Activated CD4-positive, alpha-beta T cell treated with anti-CD3 and anti-CD28 coated beads for 36 hours (primary cell): ENCODE measurements around the gene TMC7. TPM values are rescaled to one million over a fixed set of nuclear protein-coding genes. Genes with fewer than 3 reads are reported as not detected.

Source experiments
- ATAC-seq: fragments of 200-7000 bp; cut with Tn5 transposase; one replicate; pipeline ENCODE4 v1.10.0; 2021; ENCODE audit warnings: mild to moderate bottlenecking, moderate library complexity
- CTCF ChIA-PET: fragments of 350-600 bp; sonication (Branson Sonifier 250); formaldehyde crosslinking; loops from one replicate; lab custom pipeline; 2021; ENCODE audit warnings: antibody characterized with exemption; lab: Charles Lee
- POLR2A ChIA-PET: fragments of 350-600 bp; sonication (Branson Sonifier 250); formaldehyde crosslinking; loops from one replicate; lab custom pipeline; 2021; ENCODE audit warnings: antibody characterized with exemption, inconsistent platforms; lab: Charles Lee
- DNase-seq: peaks from one replicate; pipeline ENCODE4 v3.0.0-alpha.2; 2020
- H3K27ac Mint-ChIP-seq: one replicate; pipeline ENCODE4 v1.8.0; 2021; ENCODE audit warnings: mixed read lengths
- H3K27me3 Mint-ChIP-seq: one replicate; pipeline ENCODE4 v1.8.0; 2021; ENCODE audit warnings: mixed read lengths
- H3K36me3 Mint-ChIP-seq: one replicate; pipeline ENCODE4 v1.8.0; 2021; ENCODE audit warnings: low read depth, mixed read lengths
- H3K4me1 Mint-ChIP-seq: one replicate; pipeline ENCODE4 v1.8.0; 2021; ENCODE audit warnings: mixed read lengths
- H3K4me3 Mint-ChIP-seq: one replicate; pipeline ENCODE4 v1.8.0; 2021; ENCODE audit warnings: mild to moderate bottlenecking, moderate library complexity, mixed read lengths
- H3K9me3 Mint-ChIP-seq: one replicate; pipeline ENCODE4 v1.8.0; 2021; ENCODE audit warnings: low read depth, mixed read lengths
- intact Hi-C, 2 experiments: fragments of 100-400 bp; cut with DNase I in 1 of 2; cut with micrococcal nuclease in 1 of 2; formaldehyde crosslinking; loops; one replicate each; pipeline versions ENCODE4 v1.14.2 to v1.15.1; 2022 to 2024; cut with DNase I, micrococcal nuclease
- total RNA-seq, 2 experiments: library from RNA; stranded (reverse); gene quantifications; one replicate each; pipeline ENCODE4 v1.2.3, GENCODE V29; 2021

The TMC7 gene
- total RNA-seq = not detected

DNA sequence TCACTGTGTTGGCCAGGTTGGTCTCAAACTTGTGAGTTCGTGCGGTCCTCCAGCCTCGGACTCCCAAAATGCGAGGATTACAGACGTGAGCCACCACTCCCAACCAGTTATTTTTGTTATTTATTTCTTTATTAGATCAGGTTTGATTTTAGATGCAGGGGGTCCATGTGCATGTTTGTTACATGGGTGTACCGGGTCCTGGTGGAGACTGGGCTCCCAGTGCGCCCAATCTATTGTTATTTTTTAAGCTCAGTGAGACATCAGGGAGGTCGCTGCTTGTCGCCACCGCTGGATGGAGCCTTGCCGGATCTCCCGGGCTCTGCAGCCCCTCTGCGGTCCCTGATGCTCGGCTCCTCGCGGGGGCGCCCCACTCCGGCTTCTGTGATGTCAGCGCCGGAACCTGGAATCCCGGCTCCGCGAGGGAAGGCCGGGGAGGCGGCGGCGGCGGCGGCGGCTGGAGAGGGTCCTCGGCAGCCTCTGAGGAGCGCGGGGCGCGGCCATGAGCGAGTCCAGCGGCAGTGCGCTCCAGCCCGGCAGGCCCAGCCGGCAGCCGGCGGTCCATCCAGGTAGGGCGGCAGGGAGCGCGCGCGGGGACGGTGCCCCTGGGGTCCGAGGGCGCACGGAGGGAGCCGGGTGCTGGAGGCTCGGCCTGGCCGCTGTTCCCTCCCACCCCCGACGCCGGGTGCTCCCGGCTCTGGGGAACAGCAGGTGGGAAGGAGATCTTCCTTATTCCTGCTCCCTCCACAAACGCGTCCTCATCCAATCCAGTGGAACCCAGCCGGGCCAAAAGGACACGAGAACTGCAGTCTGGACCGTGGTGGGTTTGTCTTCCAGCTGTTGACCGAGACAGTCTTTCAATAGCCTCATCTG, at the start of gene TMC7:
Gene TMC7 (plus strand): TSS at position 370 of the 870 bp plus-strand sequence. CDS start 130 bp downstream, at position 500.
- Mint-ChIP-seq H3K27me3 (peaks cover 34% of the 10 kb centered on the region), H3K27ac (no peak within 1 kb of the TSS), H3K36me3 (no peaks in the 10 kb centered on the region), H3K4me1 (no peaks in the 10 kb centered on the region), H3K9me3 (no peaks in the 10 kb centered on the region), H3K4me3 (peak within 1 kb of the TSS; percentile 18)
- DNase-seq = peak; percentile 65
- ATAC-seq = peak; percentile 58
- CTCF ChIA-PET = interaction anchor here (1.2 to 1.6 kb wide), 3 partner anchors 33 to 519 kb away, joined by 3 to 7 read pairs (median 4); no protein-coding TSS in a partner anchor
- POLR2A ChIA-PET = no interaction called here
- intact Hi-C loops = loop anchor here (1.0 to 5.0 kb wide), 2 partner anchors 89 kb away; no protein-coding TSS in a partner anchor

DNA sequence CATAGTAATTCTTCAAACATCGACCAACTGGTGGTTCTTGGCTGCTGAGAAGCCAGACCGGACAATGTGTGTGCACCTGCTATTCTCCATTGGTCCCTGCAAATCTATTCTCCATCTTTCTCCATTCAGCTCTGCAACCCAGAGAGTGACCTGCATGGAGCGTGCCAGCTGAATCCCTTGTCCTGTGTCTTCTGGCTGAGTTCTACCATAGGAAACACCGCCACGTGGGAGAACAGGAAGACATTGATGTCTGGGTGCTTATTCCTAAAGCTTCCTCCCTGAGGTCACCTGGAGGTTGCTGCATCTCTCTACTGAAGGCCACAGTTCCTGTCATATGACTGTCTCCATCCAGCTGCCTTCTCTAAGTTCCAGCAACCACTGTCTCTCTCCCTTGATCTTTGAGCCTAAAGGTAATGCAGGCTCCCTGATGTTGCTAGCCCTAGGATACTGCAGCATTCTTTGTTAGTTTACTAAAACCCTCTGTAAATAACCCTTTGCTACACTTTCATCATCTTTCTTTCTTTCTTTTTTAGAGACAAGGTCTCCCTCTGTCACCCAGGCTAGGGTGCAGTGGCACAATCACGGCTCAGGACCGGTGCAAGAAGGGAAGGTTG, 46.9 kb upstream of the TMC7 start:
- no peak for DNase-seq
- CTCF ChIA-PET = no interaction called here

DNA sequence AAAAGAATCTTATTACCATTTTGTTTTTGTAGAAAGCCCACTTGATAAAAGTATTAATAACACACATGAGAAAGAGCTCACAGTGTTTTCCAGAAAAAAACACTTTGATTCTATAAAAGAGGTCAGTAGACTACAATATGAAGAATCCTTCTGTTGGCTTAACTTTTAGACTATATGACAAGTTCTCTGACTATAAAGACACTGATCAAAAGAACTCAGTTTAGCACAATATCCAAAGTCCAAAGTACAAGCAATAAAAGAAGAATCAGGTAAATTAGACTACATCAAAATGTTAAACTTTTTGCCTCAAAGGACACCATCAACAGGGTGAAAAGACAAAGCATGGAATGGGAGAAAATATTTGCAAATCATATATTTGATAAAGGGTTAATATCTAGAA, 46.3 kb upstream of the TMC7 start:
- no peaks in the 10 kb centered on the region for H3K36me3 Mint-ChIP-seq
- no peaks in the 10 kb centered on the region for H3K4me1 Mint-ChIP-seq
- DNase-seq = no peak
- no peak overlapping the region for H3K27ac Mint-ChIP-seq
- POLR2A ChIA-PET = no interaction called here
- CTCF ChIA-PET = no interaction called here
- intact Hi-C loops = no loop called here
- no peak overlapping the region for H3K4me3 Mint-ChIP-seq
- no peaks in the 10 kb centered on the region for H3K9me3 Mint-ChIP-seq
- H3K27me3 Mint-ChIP-seq = no peaks in the 10 kb centered on the region
- ATAC-seq = no peak

More for the DNA sequence above, 46.9 kb upstream of the TMC7 start:
- ATAC-seq = no peak
- intact Hi-C loops = no loop called here
- Mint-ChIP-seq H3K9me3 (no peaks in the 10 kb centered on the region), H3K4me3 (no peak overlapping the region), H3K27me3 (no peaks in the 10 kb centered on the region), H3K4me1 (no peaks in the 10 kb centered on the region), H3K36me3 (no peaks in the 10 kb centered on the region), H3K27ac (no peak overlapping the region)
- POLR2A ChIA-PET = no interaction called here

DNA sequence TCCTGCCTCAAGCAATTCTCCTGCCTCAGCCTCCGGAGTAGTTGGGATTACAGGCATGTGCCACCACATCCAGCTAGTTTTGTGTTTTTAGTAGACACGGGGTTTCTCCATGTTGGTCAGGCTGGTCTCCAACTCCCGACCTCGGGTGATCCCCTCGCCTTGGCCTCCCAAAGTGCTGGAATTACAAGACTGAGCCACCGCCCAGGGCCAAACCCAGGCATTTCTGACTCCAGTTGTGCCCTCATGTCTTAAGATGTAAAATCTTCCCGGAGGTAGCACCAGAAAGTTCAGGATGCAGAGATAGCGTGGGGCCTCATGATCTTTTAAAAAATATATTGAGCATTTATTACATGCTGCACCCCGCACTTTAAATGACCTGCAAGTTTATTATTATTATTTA, 44.7 kb upstream of the TMC7 start:
- H3K36me3 Mint-ChIP-seq = no peaks in the 10 kb centered on the region
- ATAC-seq (no peak), DNase-seq (no peak)
- H3K4me3 Mint-ChIP-seq = no peak overlapping the region
- H3K27me3 Mint-ChIP-seq = no peaks in the 10 kb centered on the region
- H3K9me3 Mint-ChIP-seq = no peaks in the 10 kb centered on the region
- intact Hi-C loops = no loop called here
- H3K27ac Mint-ChIP-seq = no peak overlapping the region
- POLR2A ChIA-PET = no interaction called here
- CTCF ChIA-PET = interaction anchor here (0.6 kb wide), 1 partner anchor 134 kb away, joined by 3 read pairs; no protein-coding TSS in a partner anchor
- no peaks in the 10 kb centered on the region for H3K4me1 Mint-ChIP-seq

DNA sequence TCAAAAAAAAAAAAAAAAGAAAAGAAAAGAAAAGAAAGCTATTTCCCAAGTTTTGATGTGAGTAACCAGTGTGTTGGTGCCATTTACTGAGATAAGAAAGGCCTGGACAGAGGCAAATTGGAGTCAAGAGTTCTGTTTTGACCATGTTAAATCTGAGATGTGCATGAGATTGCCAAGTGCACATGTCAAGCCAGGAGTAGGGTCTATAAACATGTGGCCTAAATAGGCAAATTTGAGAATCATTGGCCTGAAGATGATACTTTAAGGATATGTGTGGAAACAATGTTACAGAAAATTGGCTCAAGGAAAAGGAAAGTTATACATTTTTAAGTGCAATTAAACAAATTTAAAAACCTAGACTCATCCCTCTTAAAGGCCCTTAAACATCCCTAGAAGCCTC, 42.3 kb upstream of the TMC7 start:
- POLR2A ChIA-PET = interaction anchor here (0.7 kb wide), 1 partner anchor 213 kb away, joined by 6 read pairs; no protein-coding TSS in a partner anchor
- Mint-ChIP-seq H3K36me3 (no peaks in the 10 kb centered on the region), H3K27me3 (peaks cover 1% of the 10 kb centered on the region), H3K27ac (no peak overlapping the region), H3K4me1 (peaks cover 8% of the 10 kb centered on the region), H3K9me3 (no peaks in the 10 kb centered on the region), H3K4me3 (no peak overlapping the region)
- DNase-seq (no peak), ATAC-seq (no peak)
- CTCF ChIA-PET = no interaction called here
- intact Hi-C loops = no loop called here

DNA sequence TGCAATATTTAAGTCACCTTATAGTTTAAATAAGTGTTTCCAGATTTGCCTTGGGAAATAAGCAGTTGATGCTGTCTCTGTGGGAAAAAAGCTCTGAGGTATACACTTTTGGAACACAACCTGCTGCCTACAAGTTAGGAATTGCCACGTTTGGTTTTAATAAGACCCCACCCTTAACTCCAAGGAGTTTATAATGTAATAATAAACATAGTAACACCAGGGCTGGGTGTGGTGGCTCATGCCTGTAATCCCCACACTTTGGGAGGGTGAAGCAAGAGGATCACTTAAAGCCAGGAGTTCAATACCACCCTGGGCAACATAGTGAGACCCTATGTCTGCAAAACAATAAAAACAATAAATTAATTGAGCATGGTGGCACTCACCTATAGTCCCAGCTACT, 41.7 kb upstream of the TMC7 start:
- no peak for DNase-seq
- Mint-ChIP-seq H3K27ac (no peak overlapping the region), H3K9me3 (no peaks in the 10 kb centered on the region), H3K4me3 (no peak overlapping the region), H3K4me1 (peaks cover 11% of the 10 kb centered on the region), H3K27me3 (peaks cover 1% of the 10 kb centered on the region), H3K36me3 (no peaks in the 10 kb centered on the region)
- POLR2A ChIA-PET = no interaction called here
- intact Hi-C loops = no loop called here
- CTCF ChIA-PET = no interaction called here
- ATAC-seq = no peak

DNA sequence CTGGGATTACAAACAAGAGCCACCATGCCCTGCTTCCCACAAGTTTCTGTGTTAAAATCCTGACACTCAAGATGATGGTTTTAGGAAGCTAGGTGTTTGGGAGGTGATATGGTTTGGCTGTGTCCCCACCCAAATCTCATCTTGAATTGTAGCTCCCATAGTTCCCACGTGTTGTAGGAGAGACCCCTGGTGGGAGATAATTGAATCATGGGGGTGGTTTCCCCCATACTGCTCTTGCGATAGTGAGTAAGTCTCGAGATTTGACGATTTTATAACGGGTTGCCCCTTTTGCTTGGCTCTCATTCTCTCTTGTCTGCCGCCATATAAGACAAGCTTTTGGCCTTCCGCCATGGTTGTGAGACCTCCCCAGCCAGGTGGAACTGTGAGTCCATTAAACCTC, 40.3 kb upstream of the TMC7 start:
- CTCF ChIA-PET = interaction anchor here (0.6 kb wide), 1 partner anchor 25 kb away, joined by 4 read pairs; no protein-coding TSS in a partner anchor
- DNase-seq (no peak), ATAC-seq (no peak)
- Mint-ChIP-seq H3K27me3 (peaks cover 1% of the 10 kb centered on the region), H3K36me3 (no peaks in the 10 kb centered on the region), H3K4me1 (peaks cover 11% of the 10 kb centered on the region), H3K9me3 (no peaks in the 10 kb centered on the region), H3K27ac (no peak overlapping the region), H3K4me3 (no peak overlapping the region)
- intact Hi-C loops = no loop called here
- POLR2A ChIA-PET = no interaction called here

DNA sequence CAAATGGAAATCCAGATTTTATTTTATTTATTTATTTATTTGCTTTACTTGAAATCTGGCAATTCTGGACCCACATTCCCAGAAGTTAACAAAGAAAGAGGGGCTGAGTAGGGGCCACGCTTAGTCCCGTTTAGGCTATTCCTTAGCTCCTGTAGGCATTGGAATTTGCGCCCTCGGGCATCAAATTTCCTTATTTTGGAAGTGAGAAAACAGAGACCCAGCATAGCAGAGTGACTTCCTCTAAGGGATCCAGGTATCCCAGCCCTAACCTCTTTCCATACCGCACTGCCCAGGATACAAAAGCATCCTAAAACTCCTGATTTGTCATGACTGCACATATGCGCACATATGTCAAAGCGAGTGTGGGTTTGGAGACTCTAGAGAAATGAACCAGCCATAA, 38.5 kb upstream of the TMC7 start:
- no peak overlapping the region for H3K4me3 Mint-ChIP-seq
- H3K27me3 Mint-ChIP-seq = peaks cover 1% of the 10 kb centered on the region
- no peaks in the 10 kb centered on the region for H3K9me3 Mint-ChIP-seq
- intact Hi-C loops = no loop called here
- no peaks in the 10 kb centered on the region for H3K36me3 Mint-ChIP-seq
- ChIA-PET POLR2A (no interaction called here), CTCF (interaction anchor here (0.6 to 1.3 kb wide), 3 partner anchors 14 to 100 kb away, joined by 3 read pairs; no protein-coding TSS in a partner anchor)
- H3K4me1 Mint-ChIP-seq = peaks cover 11% of the 10 kb centered on the region
- no peak for DNase-seq
- H3K27ac Mint-ChIP-seq = no peak overlapping the region
- no peak for ATAC-seq

DNA sequence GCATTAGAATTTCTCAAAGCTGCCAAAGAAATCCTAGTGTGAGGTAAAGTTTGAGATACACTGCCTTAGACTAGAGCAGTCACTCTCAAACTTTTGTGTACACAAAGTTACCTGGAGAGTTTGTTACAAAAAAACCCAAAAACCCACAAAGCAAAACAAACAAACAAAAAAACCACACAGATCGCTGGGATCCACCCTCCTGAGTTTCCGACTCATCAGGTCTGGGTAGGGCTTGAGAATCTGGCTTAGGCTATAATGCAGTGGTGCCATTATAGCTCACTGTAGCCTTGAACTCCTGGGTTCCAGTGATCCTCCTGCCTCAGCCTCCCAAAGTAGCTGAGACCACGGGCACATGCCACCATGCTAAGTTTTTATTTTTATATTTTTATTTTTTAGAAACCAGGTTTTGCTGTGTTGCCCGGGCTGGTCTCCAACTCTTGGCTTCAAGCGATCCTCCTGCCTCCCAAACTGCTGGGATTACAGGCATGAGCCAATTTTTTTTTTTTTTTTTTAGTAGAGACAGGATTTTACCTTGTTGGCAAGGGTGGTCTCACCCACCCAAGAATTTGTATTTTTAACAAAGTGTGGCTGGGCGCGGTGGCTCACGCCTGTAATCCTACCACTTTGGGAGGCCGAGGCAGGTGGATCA, 35.2 kb upstream of the TMC7 start:
- DNase-seq (no peak), ATAC-seq (no peak)
- ChIA-PET POLR2A (no interaction called here), CTCF (no interaction called here)
- no peak overlapping the region for H3K27ac Mint-ChIP-seq
- H3K4me1 Mint-ChIP-seq = peaks cover 16% of the 10 kb centered on the region
- intact Hi-C loops = no loop called here
- H3K36me3 Mint-ChIP-seq = no peaks in the 10 kb centered on the region
- H3K27me3 Mint-ChIP-seq = peaks cover 1% of the 10 kb centered on the region
- no peaks in the 10 kb centered on the region for H3K9me3 Mint-ChIP-seq
- no peak overlapping the region for H3K4me3 Mint-ChIP-seq

DNA sequence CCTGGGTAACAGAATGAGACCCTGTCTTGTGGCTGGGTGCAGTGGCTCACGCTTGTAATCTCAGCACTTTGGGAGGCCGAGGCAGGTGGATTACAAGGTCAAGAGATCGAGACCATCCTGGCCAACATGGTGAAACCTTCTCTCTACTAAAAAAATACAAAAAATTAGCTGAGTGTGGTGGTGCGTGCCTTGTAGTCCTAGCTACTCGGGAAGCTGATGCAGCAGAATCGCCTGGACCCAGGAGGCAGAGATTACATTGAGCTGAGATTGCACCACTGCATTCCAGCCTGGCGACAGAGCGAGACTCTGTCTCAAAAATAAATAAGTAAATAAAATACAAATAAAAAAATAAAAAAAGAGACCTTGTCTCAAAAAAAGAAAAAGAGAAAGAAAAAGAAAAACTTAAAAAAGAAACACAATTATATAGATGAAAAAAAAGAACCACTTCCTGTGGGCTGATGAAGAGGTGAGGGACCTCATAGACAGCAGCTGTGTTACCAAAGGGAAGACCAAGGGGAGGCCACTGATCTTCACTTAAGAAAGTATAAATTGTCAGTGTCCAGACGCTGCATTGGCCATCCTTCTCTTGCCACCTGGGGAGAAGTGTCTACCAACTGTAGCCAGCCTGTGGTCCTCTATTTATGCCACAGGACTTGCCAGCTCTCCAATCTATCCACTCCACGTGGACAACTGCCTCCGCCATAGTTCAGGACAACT, 33.1 kb upstream of the TMC7 start:
- peaks cover 17% of the 10 kb centered on the region for H3K4me1 Mint-ChIP-seq
- H3K4me3 Mint-ChIP-seq = no peak overlapping the region
- DNase-seq = no peak
- H3K27ac Mint-ChIP-seq = no peak overlapping the region
- intact Hi-C loops = no loop called here
- no peaks in the 10 kb centered on the region for H3K27me3 Mint-ChIP-seq
- no peaks in the 10 kb centered on the region for H3K9me3 Mint-ChIP-seq
- ATAC-seq = no peak
- ChIA-PET CTCF (interaction anchor here (1.3 kb wide), 1 partner anchor 19 kb away, joined by 3 read pairs; no protein-coding TSS in a partner anchor), POLR2A (no interaction called here)
- no peaks in the 10 kb centered on the region for H3K36me3 Mint-ChIP-seq

DNA sequence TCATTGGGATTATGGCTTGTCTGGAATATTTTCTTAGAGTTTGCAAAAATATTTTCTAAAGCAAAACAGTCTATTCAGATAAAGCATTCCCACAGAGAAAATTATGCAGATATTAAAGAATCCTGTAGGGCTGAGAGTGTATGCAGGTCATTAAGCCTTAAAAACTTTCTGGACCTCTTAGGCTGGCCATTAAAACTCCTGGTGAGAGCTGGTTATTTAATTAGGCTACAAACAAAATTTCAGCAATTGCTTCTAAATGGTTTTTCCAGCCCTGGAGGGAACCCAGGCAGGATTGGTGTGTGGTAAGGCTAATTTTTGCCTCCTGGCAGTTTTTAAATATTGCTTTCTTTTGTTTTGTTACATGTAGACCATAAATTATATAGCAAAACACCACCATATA, 30.2 kb upstream of the TMC7 start:
- Mint-ChIP-seq H3K9me3 (no peaks in the 10 kb centered on the region), H3K27ac (no peak overlapping the region), H3K4me1 (peaks cover 12% of the 10 kb centered on the region), H3K27me3 (peaks cover 2% of the 10 kb centered on the region), H3K4me3 (no peak overlapping the region), H3K36me3 (no peaks in the 10 kb centered on the region)
- ATAC-seq = no peak
- intact Hi-C loops = no loop called here
- ChIA-PET CTCF (interaction anchor here (0.7 to 1.0 kb wide), 2 partner anchors 16 to 28 kb away, joined by 3 read pairs; no protein-coding TSS in a partner anchor), POLR2A (no interaction called here)
- DNase-seq = no peak
